ENCODE measurements around the gene PMM2. TPM values are rescaled to one million over a fixed set of nuclear protein-coding genes. Genes with fewer than 3 reads are reported as not detected.

The PMM2 gene
- total RNA-seq, 1 donor from 2014 or later = 26.5 TPM

- H3K36me3 Mint-ChIP-seq (ENCODE audit: insufficient read depth) = peaks cover 25% of the 10 kb centered on the region
- no peak overlapping the region for H3K27ac Mint-ChIP-seq
- H3K4me1 Mint-ChIP-seq (ENCODE audit: low read depth) = no peaks in the 10 kb centered on the region
- H3K9me3 Mint-ChIP-seq (ENCODE audit: low read depth) = no peaks in the 10 kb centered on the region
- TF ChIP-seq, protein P1, sequence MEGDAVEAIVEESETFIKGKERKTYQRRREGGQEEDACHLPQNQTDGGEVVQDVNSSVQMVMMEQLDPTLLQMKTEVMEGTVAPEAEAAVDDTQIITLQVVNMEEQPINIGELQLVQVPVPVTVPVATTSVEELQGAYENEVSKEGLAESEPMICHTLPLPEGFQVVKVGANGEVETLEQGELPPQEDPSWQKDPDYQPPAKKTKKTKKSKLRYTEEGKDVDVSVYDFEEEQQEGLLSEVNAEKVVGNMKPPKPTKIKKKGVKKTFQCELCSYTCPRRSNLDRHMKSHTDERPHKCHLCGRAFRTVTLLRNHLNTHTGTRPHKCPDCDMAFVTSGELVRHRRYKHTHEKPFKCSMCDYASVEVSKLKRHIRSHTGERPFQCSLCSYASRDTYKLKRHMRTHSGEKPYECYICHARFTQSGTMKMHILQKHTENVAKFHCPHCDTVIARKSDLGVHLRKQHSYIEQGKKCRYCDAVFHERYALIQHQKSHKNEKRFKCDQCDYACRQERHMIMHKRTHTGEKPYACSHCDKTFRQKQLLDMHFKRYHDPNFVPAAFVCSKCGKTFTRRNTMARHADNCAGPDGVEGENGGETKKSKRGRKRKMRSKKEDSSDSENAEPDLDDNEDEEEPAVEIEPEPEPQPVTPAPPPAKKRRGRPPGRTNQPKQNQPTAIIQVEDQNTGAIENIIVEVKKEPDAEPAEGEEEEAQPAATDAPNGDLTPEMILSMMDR (IDR thresholded peaks at IDR 0.05; ENCODE audit: unreplicated experiment) = no peak
- no peak for DNase-seq (ENCODE audit: low spot score, unreplicated experiment)
- H3K4me3 Mint-ChIP-seq (ENCODE audit: low read depth) = no peak overlapping the region
- no peaks in the 10 kb centered on the region for H3K27me3 Mint-ChIP-seq
These were observed 21.0 kb downstream of the PMM2 start for GRCh38 chr16:8818504-8819270.

DNA sequence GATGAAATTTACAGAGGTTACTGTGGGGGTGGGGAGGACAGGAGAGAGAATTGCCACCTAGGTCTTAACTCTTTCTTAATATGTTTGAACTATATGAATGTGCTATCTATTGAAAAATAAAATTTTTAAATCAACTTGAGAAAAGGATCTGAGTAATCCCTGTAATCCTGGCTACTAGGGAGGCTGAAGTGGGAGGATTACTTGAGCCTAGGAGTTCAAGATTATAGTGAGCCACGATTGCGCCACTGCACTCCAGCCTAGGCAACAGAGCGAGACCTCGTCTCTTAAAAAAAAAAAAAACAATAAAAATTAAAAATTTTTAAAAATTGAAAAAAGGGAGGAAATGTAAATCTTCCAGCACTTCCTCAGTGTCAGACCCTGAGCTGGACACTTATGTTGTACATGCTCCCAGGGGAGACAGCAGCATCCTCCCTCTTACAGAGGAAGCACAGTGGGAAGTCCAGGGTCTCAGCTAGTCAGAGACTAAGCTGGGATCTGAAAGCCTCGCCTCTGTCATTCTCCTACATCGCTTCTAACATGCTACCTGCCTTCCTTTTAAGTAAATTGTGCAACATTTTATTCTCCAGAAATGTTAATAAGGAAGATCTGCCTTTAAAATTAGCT lies 21.9 kb downstream of the PMM2 start:
- no peaks in the 10 kb centered on the region for H3K27me3 Mint-ChIP-seq
- no peak overlapping the region for H3K27ac Mint-ChIP-seq
- H3K36me3 Mint-ChIP-seq (ENCODE audit: insufficient read depth) = peaks cover 27% of the 10 kb centered on the region
- H3K4me3 Mint-ChIP-seq (ENCODE audit: low read depth) = no peak overlapping the region
- H3K9me3 Mint-ChIP-seq (ENCODE audit: low read depth) = no peaks in the 10 kb centered on the region
- TF ChIP-seq, protein P1 (IDR thresholded peaks at IDR 0.05; ENCODE audit: unreplicated experiment) = no peak
- H3K4me1 Mint-ChIP-seq (ENCODE audit: low read depth) = no peaks in the 10 kb centered on the region
- DNase-seq (ENCODE audit: low spot score, unreplicated experiment) = no peak

GRCh38 chr16:8822403-8822802 lies 24.8 kb downstream of the PMM2 start:
- Mint-ChIP-seq H3K27me3 (no peaks in the 10 kb centered on the region), H3K4me3 (ENCODE audit: low read depth) (no peak overlapping the region), H3K4me1 (ENCODE audit: low read depth) (no peaks in the 10 kb centered on the region), H3K9me3 (ENCODE audit: low read depth) (no peaks in the 10 kb centered on the region), H3K27ac (no peak overlapping the region), H3K36me3 (ENCODE audit: insufficient read depth) (peaks cover 21% of the 10 kb centered on the region)
- no peak for DNase-seq (ENCODE audit: low spot score, unreplicated experiment)
- TF ChIP-seq, protein P1 (IDR thresholded peaks at IDR 0.05; ENCODE audit: unreplicated experiment) = no peak

DNA sequence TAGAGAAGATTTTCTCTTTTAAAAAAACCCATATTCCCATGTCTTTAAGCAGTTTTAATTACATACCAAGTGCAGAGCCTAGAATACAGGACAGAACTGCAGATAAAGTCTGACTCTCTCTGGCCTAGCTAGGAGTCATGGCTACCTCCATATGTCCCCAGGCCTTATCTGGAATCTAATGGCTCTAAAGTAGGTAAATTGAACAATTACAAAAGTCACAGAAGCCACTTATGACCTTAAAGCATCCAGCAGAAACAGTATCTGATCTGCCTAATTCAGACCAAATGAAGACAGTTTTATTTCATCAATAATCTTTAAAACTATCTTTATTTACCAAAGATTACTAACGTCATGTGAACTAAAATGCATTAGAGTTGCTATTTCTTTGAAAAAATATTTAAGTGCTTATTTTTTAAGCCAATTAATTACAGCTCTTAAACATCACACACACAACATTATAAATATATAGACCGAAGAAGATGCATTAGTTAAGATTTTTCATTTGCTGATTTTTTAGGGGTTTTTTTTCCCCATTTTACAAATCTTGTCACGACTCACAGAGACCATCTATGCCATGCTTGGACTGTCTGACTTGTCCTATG lies 28.7 kb downstream of the PMM2 start:
- H3K27ac Mint-ChIP-seq = no peak overlapping the region
- H3K4me1 Mint-ChIP-seq (ENCODE audit: low read depth) = no peaks in the 10 kb centered on the region
- DNase-seq (ENCODE audit: low spot score, unreplicated experiment) = no peak
- H3K9me3 Mint-ChIP-seq (ENCODE audit: low read depth) = no peaks in the 10 kb centered on the region
- TF ChIP-seq, protein P1 (IDR thresholded peaks at IDR 0.05; ENCODE audit: unreplicated experiment) = no peak
- H3K36me3 Mint-ChIP-seq (ENCODE audit: insufficient read depth) = peaks cover 28% of the 10 kb centered on the region
- no peaks in the 10 kb centered on the region for H3K27me3 Mint-ChIP-seq
- H3K4me3 Mint-ChIP-seq (ENCODE audit: low read depth) = no peak overlapping the region

GRCh38 chr16:8828541-8829165 lies 31.0 kb downstream of the PMM2 start:
- DNase-seq (ENCODE audit: low spot score, unreplicated experiment) = no peak
- Mint-ChIP-seq H3K4me3 (ENCODE audit: low read depth) (no peak overlapping the region), H3K27ac (no peak overlapping the region), H3K27me3 (no peaks in the 10 kb centered on the region), H3K4me1 (ENCODE audit: low read depth) (peaks cover 2% of the 10 kb centered on the region), H3K9me3 (ENCODE audit: low read depth) (no peaks in the 10 kb centered on the region), H3K36me3 (ENCODE audit: insufficient read depth) (peaks cover 19% of the 10 kb centered on the region)
- TF ChIP-seq, protein P1 (IDR thresholded peaks at IDR 0.05; ENCODE audit: unreplicated experiment) = no peak
